ENCODE measurements around the gene SPTLC3.
"Not testable (repeated sequence)": the region's sequence is repeated elsewhere in the genome, so short reads cannot be mapped to it uniquely, and the experiment has no call there.

DNA sequence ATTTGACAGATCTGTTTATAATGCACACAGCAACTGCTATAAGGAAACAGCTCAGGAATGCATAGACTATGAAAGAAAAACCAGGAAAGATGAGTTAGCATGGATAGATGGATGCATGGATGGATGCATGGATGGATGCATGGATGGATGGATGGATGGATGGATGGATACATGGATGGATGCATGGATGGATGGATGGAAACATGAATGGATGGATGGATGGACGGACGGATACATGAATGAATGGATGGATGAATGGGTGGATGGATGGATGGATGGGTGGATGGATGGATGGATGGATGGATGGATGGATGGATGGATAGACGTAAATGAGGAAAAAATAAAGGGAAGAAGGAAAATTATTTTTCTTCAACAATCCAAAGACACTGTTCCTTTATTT lies 29.1 kb upstream of the SPTLC3 start:
- TF ChIP-seq, protein P1, sequence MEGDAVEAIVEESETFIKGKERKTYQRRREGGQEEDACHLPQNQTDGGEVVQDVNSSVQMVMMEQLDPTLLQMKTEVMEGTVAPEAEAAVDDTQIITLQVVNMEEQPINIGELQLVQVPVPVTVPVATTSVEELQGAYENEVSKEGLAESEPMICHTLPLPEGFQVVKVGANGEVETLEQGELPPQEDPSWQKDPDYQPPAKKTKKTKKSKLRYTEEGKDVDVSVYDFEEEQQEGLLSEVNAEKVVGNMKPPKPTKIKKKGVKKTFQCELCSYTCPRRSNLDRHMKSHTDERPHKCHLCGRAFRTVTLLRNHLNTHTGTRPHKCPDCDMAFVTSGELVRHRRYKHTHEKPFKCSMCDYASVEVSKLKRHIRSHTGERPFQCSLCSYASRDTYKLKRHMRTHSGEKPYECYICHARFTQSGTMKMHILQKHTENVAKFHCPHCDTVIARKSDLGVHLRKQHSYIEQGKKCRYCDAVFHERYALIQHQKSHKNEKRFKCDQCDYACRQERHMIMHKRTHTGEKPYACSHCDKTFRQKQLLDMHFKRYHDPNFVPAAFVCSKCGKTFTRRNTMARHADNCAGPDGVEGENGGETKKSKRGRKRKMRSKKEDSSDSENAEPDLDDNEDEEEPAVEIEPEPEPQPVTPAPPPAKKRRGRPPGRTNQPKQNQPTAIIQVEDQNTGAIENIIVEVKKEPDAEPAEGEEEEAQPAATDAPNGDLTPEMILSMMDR (IDR thresholded peaks at IDR 0.05): not testable (repeated sequence)
- not testable (repeated sequence) for TF ChIP-seq POLR2A (IDR thresholded peaks at IDR 0.05)

Measured in lower leg skin (tissue), 3 donors.